Heart right ventricle (tissue), 16 donors: ENCODE data around the gene MTARC2. TPM values are rescaled to one million over a fixed set of nuclear protein-coding genes. Genes with fewer than 3 reads are reported as not detected.

Experiments used
- ATAC-seq, 8 donors: fragments of 200-7000 bp; cut with Tn5 transposase; one replicate each; pipeline ENCODE4 v1.9.1; 2020; ENCODE audit warnings: mild to moderate bottlenecking in 8 of 8, moderate library complexity in 8 of 8, moderate number of reproducible peaks in 1 of 8
- DNase-seq, 2 donors: peaks; one replicate each; pipeline ENCODE4 v3.0.0-alpha.2; 2020
- H3K27ac ChIP-seq, 10 donors: fragments of 200-600 bp; sonication (generic) in 2 of 10; one replicate each; pipeline versions ENCODE4 v1.5.0 to v1.8.0; 2020 to 2022; ENCODE audit warnings: mild to moderate bottlenecking in 3 of 10
- H3K27me3 ChIP-seq, 7 donors: fragments of 200-600 bp; one replicate each; pipeline ENCODE4 v1.8.0; 2021 to 2022; ENCODE audit warnings: mild to moderate bottlenecking in 2 of 7
- H3K36me3 ChIP-seq, 9 donors: fragments of 200-600 bp; sonication (generic) in 1 of 9; one replicate each; pipeline versions ENCODE4 v1.5.0 to v1.8.0; 2020 to 2022; ENCODE audit warnings: mild to moderate bottlenecking in 2 of 9
- H3K4me1 ChIP-seq, 9 donors: fragments of 200-600 bp; sonication (generic) in 1 of 9; one replicate each; pipeline versions ENCODE4 v1.5.0 to v1.8.0; 2020 to 2022; ENCODE audit warnings: mild to moderate bottlenecking in 4 of 9
- H3K4me3 ChIP-seq, 10 donors: fragments of 200-600 bp; sonication (generic) in 2 of 10; one replicate each; pipeline versions ENCODE4 v1.5.0 to v1.8.0; 2020 to 2022; ENCODE audit warnings: mild to moderate bottlenecking in 7 of 10, moderate library complexity in 2 of 10
- H3K9me3 ChIP-seq, 11 donors: fragments of 200-600 bp in 10 of 11; sonication (generic) in 2 of 11; one replicate each; pipeline versions ENCODE4 v1.5.0 to v1.8.0; 2013 to 2022; ENCODE audit warnings: mild to moderate bottlenecking in 2 of 11, control low read depth in 1 of 11, moderate library complexity in 1 of 11
- CTCF ChIP-seq, 9 donors: fragments of 200-600 bp; sonication (generic) in 2 of 9; IDR thresholded peaks; one replicate each; pipeline versions ENCODE4 v1.5.0 to v1.8.0; 2021 to 2022; ENCODE audit warnings: antibody characterized with exemption in 9 of 9, mild to moderate bottlenecking in 5 of 9, moderate library complexity in 1 of 9
- WGBS, 2 donors: extraction: QIAGEN DNeasy Blood & Tissue Kit; methylation state at CpG; one replicate each; pipeline ENCODE4 v1.1.7; 2013; ENCODE audit warnings: inconsistent platforms in 1 of 2; 5-methylcytosine and 5-hydroxymethylcytosine counted together
- intact Hi-C, 10 donors: fragments of 100-400 bp; cut with DNase I; formaldehyde crosslinking; loops; one replicate each; pipeline versions ENCODE4 v1.11.1 to v1.14.2; 2022
- polyA plus RNA-seq, 2 donors: library from polyadenylated mRNA; stranded (reverse); fragments of 200-250 nt; gene quantifications; one replicate each; pipeline ENCODE4 v1.2.3, GENCODE V29; 2013
- total RNA-seq, 10 donors: library from RNA; stranded (reverse); fragmentation: NEBNext Ultra II Directional in 3 of 10; extraction: Animal tissue kit (Norgen Biotek cat#: 25700) in 3 of 10; gene quantifications; one replicate each; pipeline versions ENCODE4 v1.2.1 to v1.2.4, GENCODE V29; 2021 to 2023
- donor health status: Arrhythmogenic right ventricular cardiomyopathy.
- donor health status: ischemic (EF 13 %, LVEDD 7.1; RV severe dilation, severe dysfunction).
- donor health status: healthy with polysubstance abuse.
- donor health status: DM: no; HTN: yes; CAD: no.
- donor health status: DM: no; HTN: no; CAD: no.
- donor health status: ischemic (EF 25% LVEDD 6.9; RV normal size, moderate dysfunction).
- donor health status: ischemic (EF 25% LVEDD 5.7; RV mildly dilated, moderate dysfunction).
- donor health status: healthy.
- donor health status: DM: yes; HTN: yes; CAD: no.
- donor health status: Ischemic cardiomyopathy.
- donor health status: ischemic (EF 35%, LVEDD 5.7; RV mildly dilated, moderate dysfunction).
- donor health status: nonischemic (EF 11% LVEDD 7.7; RV severe dilation, severe dysfunction).
- donor health status: DM: yes; HTN: yes; CAD: no.
- donor health status: PGD.
- donor health status: ischemic (EF 29% LVEDD 5.4; RV normal size, mild dysfunction).
- donor health status: nonischemic (EF 23%, LVEDD 6.1; RV moderate dilation, normal function).

The MTARC2 gene
- total and polyA plus RNA-seq, 12 donors, result 13.0 to 32.3 (median 26.6) TPM

GRCh38 chr1:220825819-220826551, 77.9 kb downstream of the MTARC2 start:
- H3K9me3 ChIP-seq, result no peaks in the 10 kb centered on the region
- H3K4me3 ChIP-seq, result no peak overlapping the region
- no peaks in the 10 kb centered on the region for H3K36me3 ChIP-seq
- no peaks in the 10 kb centered on the region for H3K27me3 ChIP-seq
- ATAC-seq (no peak), DNase-seq (peak in 1 of 2 donors; percentile 34)
- no peak overlapping the region for H3K27ac ChIP-seq
- intact Hi-C loops, result no loop called here
- 38 to 42% methylated on average over 6 of the region's 6 CpGs for WGBS, 2 donors
- H3K4me1 ChIP-seq, result peaks cover 0 to 45% (median 30%) of the 10 kb centered on the region in 9 donors
- TF ChIP-seq CTCF (IDR thresholded peaks at IDR 0.05), result no peak

- Histone ChIP-seq H3K4me3 (no peak overlapping the region), H3K36me3 (no peaks in the 10 kb centered on the region), H3K4me1 (peaks cover 0 to 45% (median 30%) of the 10 kb centered on the region in 9 donors), H3K9me3 (peaks cover 0 to 4% (median 0%) of the 10 kb centered on the region in 11 donors), H3K27ac (no peak overlapping the region), H3K27me3 (no peaks in the 10 kb centered on the region)
- intact Hi-C loops, result no loop called here
- no peak for TF ChIP-seq CTCF (IDR thresholded peaks at IDR 0.05)
- ATAC-seq (no peak), DNase-seq (no peak)
- WGBS, 2 donors, result 89% methylated on average over 5 of the region's 5 CpGs
Measured at GRCh38 chr1:220826729-220827128, 78.6 kb downstream of the MTARC2 start.

- ATAC-seq, result peak in 5 of 8 donors; percentile 12 to 36 (median 34)
- Histone ChIP-seq H3K27ac (no peak overlapping the region), H3K4me1 (peaks cover 0 to 45% (median 30%) of the 10 kb centered on the region in 9 donors), H3K9me3 (peaks cover 0 to 4% (median 0%) of the 10 kb centered on the region in 11 donors), H3K27me3 (no peaks in the 10 kb centered on the region), H3K36me3 (no peaks in the 10 kb centered on the region), H3K4me3 (no peak overlapping the region)
- no peak for DNase-seq
- no peak for TF ChIP-seq CTCF (IDR thresholded peaks at IDR 0.05)
- intact Hi-C loops, result no loop called here
- WGBS, 2 donors, result 55 to 57% methylated on average over 4 of the region's 4 CpGs
Measured at GRCh38 chr1:220827445-220828178, 79.5 kb downstream of the MTARC2 start.

GRCh38 chr1:220828179-220828490, 80.0 kb downstream of the MTARC2 start:
- intact Hi-C loops, result no loop called here
- H3K27me3 ChIP-seq, result no peaks in the 10 kb centered on the region
- H3K27ac ChIP-seq, result no peak overlapping the region
- no peak overlapping the region for H3K4me3 ChIP-seq
- peaks cover 0 to 4% (median 0%) of the 10 kb centered on the region in 11 donors for H3K9me3 ChIP-seq
- ATAC-seq (peak in 3 of 8 donors; percentile 26 to 40 (median 38)), DNase-seq (no peak)
- no peaks in the 10 kb centered on the region for H3K36me3 ChIP-seq
- no peak for TF ChIP-seq CTCF (IDR thresholded peaks at IDR 0.05)
- 55 to 56% methylated on average over 4 of the region's 4 CpGs for WGBS, 2 donors
- H3K4me1 ChIP-seq, result peaks cover 0 to 48% (median 30%) of the 10 kb centered on the region in 9 donors
